Glomerular visceral epithelial cell (primary cell): ENCODE results near the gene TBCC.

Experiments used
- DNase-seq: peaks from one replicate; pipeline ENCODE4 v3.0.0-alpha.2; 2016; ENCODE audit errors: extremely low spot score

Gene TBCC

GRCh38 chr6:42694586-42694985 lies 51.3 kb downstream of the TBCC start:
- DNase-seq, result no peak
